WTC11 (cell line): ENCODE data around the gene DOK5. TPM values are rescaled to one million over a fixed set of nuclear protein-coding genes. Genes with fewer than 3 reads are reported as not detected.

ENCODE experiments used
- ATAC-seq: fragments of 200-7000 bp; cut with Tn5 transposase; 2 replicates; pipeline ENCODE4 v1.10.0; 2021; ENCODE audit warnings: mild to moderate bottlenecking, moderate library complexity
- CTCF ChIA-PET: fragments of 300-600 bp; sonication (Branson Sonifier 250); formaldehyde crosslinking; loops from one replicate; lab custom pipeline; 2021; ENCODE audit warnings: antibody characterized with exemption; lab: Charles Lee
- POLR2A ChIA-PET: fragments of 350-600 bp; sonication (Branson Sonifier 250); formaldehyde crosslinking; loops from one replicate; lab custom pipeline; 2021; ENCODE audit warnings: antibody characterized with exemption; lab: Charles Lee
- DNase-seq: peaks from one replicate; pipeline ENCODE4 v3.0.0; 2021; ENCODE audit warnings: low spot score
- H3K27ac Mint-ChIP-seq: 2 replicates; pipeline ENCODE4 v1.8.0; 2021; ENCODE audit warnings: mixed read lengths
- H3K27me3 Mint-ChIP-seq: 2 replicates; pipeline ENCODE4 v1.8.0; 2021; ENCODE audit warnings: low read depth, mild to moderate bottlenecking, moderate library complexity, mixed read lengths
- H3K36me3 Mint-ChIP-seq: 2 replicates; pipeline ENCODE4 v1.8.0; 2021; ENCODE audit warnings: mixed read lengths
- H3K4me1 Mint-ChIP-seq: 2 replicates; pipeline ENCODE4 v1.8.0; 2022; ENCODE audit warnings: mixed read lengths
- H3K4me3 Mint-ChIP-seq: 2 replicates; pipeline ENCODE4 v1.8.0; 2021; ENCODE audit warnings: mild to moderate bottlenecking, moderate library complexity, mixed read lengths
- H3K9me3 Mint-ChIP-seq: 2 replicates; pipeline ENCODE4 v1.8.0; 2021; ENCODE audit warnings: mixed read lengths
- ATF1 ChIP-seq: sonication (generic); formaldehyde crosslinking; IDR thresholded peaks from 2 replicates; pipeline ENCODE4 v1.8.1; 2023; ENCODE audit warnings: mild to moderate bottlenecking, moderate library complexity, missing genetic modification reagents
- CREB1 ChIP-seq: sonication (generic); formaldehyde crosslinking; IDR thresholded peaks from 2 replicates; pipeline ENCODE4 v1.8.0; 2023; ENCODE audit warnings: mild to moderate bottlenecking, missing genetic modification reagents
- CTCF ChIP-seq: fragments of 200-600 bp; IDR thresholded peaks from 2 replicates; pipeline ENCODE4 v1.8.0; 2022; ENCODE audit warnings: antibody characterized with exemption
- E2F4 ChIP-seq: sonication (generic); formaldehyde crosslinking; IDR thresholded peaks from 2 replicates; pipeline ENCODE4 v1.8.1; 2022; ENCODE audit warnings: low read depth, mild to moderate bottlenecking, moderate library complexity, missing genetic modification reagents, borderline replicate concordance
- ERG ChIP-seq: fragments of 250-450 bp; sonication (Bioruptor Pico); IDR thresholded peaks from 2 replicates; pipeline ENCODE4 v1.8.0; 2021; ENCODE audit warnings: mild to moderate bottlenecking
- ESRRA ChIP-seq: sonication (generic); formaldehyde crosslinking; IDR thresholded peaks from 2 replicates; pipeline ENCODE4 v1.8.1; 2022; ENCODE audit warnings: mild to moderate bottlenecking, missing genetic modification reagents, borderline replicate concordance
- IRF2 ChIP-seq: sonication (generic); formaldehyde crosslinking; IDR thresholded peaks from 2 replicates; pipeline ENCODE4 v1.8.0; 2022; ENCODE audit warnings: low read depth, missing genetic modification reagents, borderline replicate concordance
- JUN ChIP-seq: sonication (generic); formaldehyde crosslinking; IDR thresholded peaks from 2 replicates; pipeline ENCODE4 v1.8.0; 2023; ENCODE audit warnings: mild to moderate bottlenecking, missing genetic modification reagents
- KAT7 ChIP-seq: sonication (generic); formaldehyde crosslinking; IDR thresholded peaks from 2 replicates; pipeline ENCODE4 v1.8.1; 2023; ENCODE audit warnings: missing genetic modification reagents, mild to moderate bottlenecking, borderline replicate concordance
- MLX ChIP-seq: sonication (generic); formaldehyde crosslinking; IDR thresholded peaks from 2 replicates; pipeline ENCODE4 v1.8.1; 2023; ENCODE audit warnings: mild to moderate bottlenecking, missing genetic modification reagents, moderate library complexity
- NFATC4 ChIP-seq: fragments of 250-450 bp; sonication (Bioruptor Pico); IDR thresholded peaks from 2 replicates; pipeline ENCODE4 v1.9.0; 2021; ENCODE audit warnings: mild to moderate bottlenecking
- PRRX2 ChIP-seq: fragments of 250-450 bp; sonication (Bioruptor Pico); IDR thresholded peaks from 2 replicates; pipeline ENCODE4 v1.8.0; 2021; ENCODE audit warnings: mild to moderate bottlenecking
- RELA ChIP-seq: sonication (generic); formaldehyde crosslinking; IDR thresholded peaks from 2 replicates; pipeline ENCODE4 v1.8.1; 2022; ENCODE audit warnings: missing genetic modification reagents, mild to moderate bottlenecking, borderline replicate concordance
- SOX15 ChIP-seq: fragments of 250-450 bp; sonication (Bioruptor Pico); IDR thresholded peaks from 2 replicates; pipeline ENCODE4 v1.9.0; 2021; ENCODE audit warnings: mild to moderate bottlenecking
- SP1 ChIP-seq: sonication (generic); formaldehyde crosslinking; conservative IDR thresholded peaks from 2 replicates; pipeline ENCODE4 v1.8.1; 2022; ENCODE audit warnings: missing genetic modification reagents
- TCF7 ChIP-seq: sonication (generic); formaldehyde crosslinking; IDR thresholded peaks from 2 replicates; pipeline ENCODE4 v1.8.0; 2022; ENCODE audit warnings: mild to moderate bottlenecking, low read depth, missing genetic modification reagents, moderate library complexity
- ZBTB43 ChIP-seq: sonication (generic); formaldehyde crosslinking; IDR thresholded peaks from 2 replicates; pipeline ENCODE4 v1.8.1; 2023; ENCODE audit warnings: mild to moderate bottlenecking, missing genetic modification reagents
- ZNF232 ChIP-seq: sonication (generic); formaldehyde crosslinking; IDR thresholded peaks from 2 replicates; pipeline ENCODE4 v1.8.0; 2022; ENCODE audit warnings: mild to moderate bottlenecking, missing genetic modification reagents
- ZNF263 ChIP-seq: sonication (generic); formaldehyde crosslinking; IDR thresholded peaks from 2 replicates; pipeline ENCODE4 v1.8.1; 2022; ENCODE audit warnings: low read depth, mild to moderate bottlenecking, moderate library complexity, missing genetic modification reagents
- ZNF396 ChIP-seq: fragments of 250-450 bp; sonication (Bioruptor Pico); IDR thresholded peaks from 2 replicates; pipeline ENCODE4 v1.8.0; 2021; ENCODE audit warnings: mild to moderate bottlenecking, moderate library complexity, borderline replicate concordance
- ZNF416 ChIP-seq: fragments of 250-450 bp; sonication (Bioruptor Pico); IDR thresholded peaks from 2 replicates; pipeline ENCODE4 v1.9.0; 2021; ENCODE audit warnings: mild to moderate bottlenecking, inconsistent platforms
- total RNA-seq: library from RNA; stranded (reverse); gene quantifications from 3 replicates; pipeline ENCODE4 v1.2.3, GENCODE V29; 2021
- TF ChIP-seq, protein P1 (sequence below): fragments of 250-450 bp; sonication (Bioruptor Pico); conservative IDR thresholded peaks from 2 replicates; pipeline ENCODE4 v1.9.0; 2021; ENCODE audit warnings: mild to moderate bottlenecking
- TF ChIP-seq, protein P2 (sequence below): sonication (generic); formaldehyde crosslinking; IDR thresholded peaks from 2 replicates; pipeline ENCODE4 v1.8.1; 2022; ENCODE audit warnings: low read depth, missing genetic modification reagents, borderline replicate concordance

Gene DOK5
- total RNA-seq, 1 experiment from 2014 or later: 10.1 TPM

- peaks cover 28% of the 10 kb centered on the region for H3K4me1 Mint-ChIP-seq
- ATAC-seq (no peak), DNase-seq (no peak)
- no peaks in the 10 kb centered on the region for H3K36me3 Mint-ChIP-seq
- POLR2A ChIA-PET: no interaction called here
- no peak overlapping the region for H3K4me3 Mint-ChIP-seq
- H3K27ac Mint-ChIP-seq: no peak overlapping the region
- H3K9me3 Mint-ChIP-seq: no peaks in the 10 kb centered on the region
- TF ChIP-seq ZNF263 (CRISPR knock-in tag) (no peak), TCF7 (CRISPR knock-in tag) (no peak), ATF1 (no peak), SOX15 (CRISPR knock-in tag) (no peak)
- TF ChIP-seq, all 79 proteins: peak for 0
- peaks cover 29% of the 10 kb centered on the region for H3K27me3 Mint-ChIP-seq
- CTCF ChIA-PET: interaction anchor here (0.6 to 1.7 kb wide), 2 partner anchors 18 to 146 kb away, joined by 4 to 6 read pairs; no protein-coding TSS in a partner anchor
These were observed 1.3 kb upstream of the DOK5 start for GRCh38 chr20:54474046-54474445.

- H3K27ac Mint-ChIP-seq: no peak overlapping the region
- POLR2A ChIA-PET: no interaction called here
- TF ChIP-seq ERG (CRISPR knock-in tag) (no peak), E2F4 (CRISPR knock-in tag) (no peak), KAT7 (CRISPR knock-in tag) (no peak), SP1 (CRISPR knock-in tag) (no peak), NFATC4 (CRISPR knock-in tag) (no peak), CTCF (no peak), ZNF396 (no peak), IRF2 (CRISPR knock-in tag) (no peak), PRRX2 (CRISPR knock-in tag) (no peak), ESRRA (CRISPR knock-in tag) (no peak), ZBTB43 (CRISPR knock-in tag) (no peak), ZNF416 (no peak), CREB1 (CRISPR knock-in tag) (no peak), ZNF232 (no peak), JUN (CRISPR knock-in tag) (no peak), RELA (CRISPR knock-in tag) (no peak), MLX (CRISPR knock-in tag) (no peak)
- TF ChIP-seq, protein P1, sequence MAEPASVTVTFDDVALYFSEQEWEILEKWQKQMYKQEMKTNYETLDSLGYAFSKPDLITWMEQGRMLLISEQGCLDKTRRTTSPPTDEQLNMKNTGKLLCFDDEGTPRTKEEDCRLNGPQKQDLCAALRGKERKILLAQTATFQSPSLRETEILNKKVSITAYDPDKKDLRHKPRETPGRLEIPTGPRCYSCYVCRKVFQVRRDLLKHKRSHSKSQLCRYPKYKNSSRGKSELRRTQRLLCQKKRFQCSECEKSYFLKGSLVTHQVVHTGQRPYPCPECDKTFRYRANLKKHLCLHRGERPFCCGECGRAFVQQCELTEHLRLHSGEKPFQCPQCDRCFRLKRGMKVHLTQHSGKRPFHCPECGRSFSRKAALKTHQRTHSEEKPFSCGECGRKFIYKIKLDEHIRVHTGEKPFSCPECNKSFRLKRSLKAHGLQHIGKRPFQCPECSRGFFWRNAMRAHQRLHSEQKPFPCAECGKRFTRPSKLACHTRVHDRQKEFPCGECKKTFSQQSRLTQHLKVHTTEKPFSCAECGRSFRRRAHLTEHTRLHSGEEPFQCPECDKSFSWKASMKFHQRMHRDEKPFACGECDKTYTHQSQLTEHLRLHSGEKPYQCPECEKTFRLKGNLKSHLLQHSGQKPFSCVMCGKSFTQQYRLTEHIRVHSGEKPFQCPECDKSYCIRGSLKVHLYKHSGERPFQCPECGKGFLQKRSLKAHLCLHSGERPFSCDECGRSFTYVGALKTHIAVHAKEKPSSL (CRISPR knock-in tag): no peak
- TF ChIP-seq, protein P2, sequence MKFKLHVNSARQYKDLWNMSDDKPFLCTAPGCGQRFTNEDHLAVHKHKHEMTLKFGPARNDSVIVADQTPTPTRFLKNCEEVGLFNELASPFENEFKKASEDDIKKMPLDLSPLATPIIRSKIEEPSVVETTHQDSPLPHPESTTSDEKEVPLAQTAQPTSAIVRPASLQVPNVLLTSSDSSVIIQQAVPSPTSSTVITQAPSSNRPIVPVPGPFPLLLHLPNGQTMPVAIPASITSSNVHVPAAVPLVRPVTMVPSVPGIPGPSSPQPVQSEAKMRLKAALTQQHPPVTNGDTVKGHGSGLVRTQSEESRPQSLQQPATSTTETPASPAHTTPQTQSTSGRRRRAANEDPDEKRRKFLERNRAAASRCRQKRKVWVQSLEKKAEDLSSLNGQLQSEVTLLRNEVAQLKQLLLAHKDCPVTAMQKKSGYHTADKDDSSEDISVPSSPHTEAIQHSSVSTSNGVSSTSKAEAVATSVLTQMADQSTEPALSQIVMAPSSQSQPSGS (CRISPR knock-in tag): no peak
- TF ChIP-seq, all 79 proteins: peak for 0
- DNase-seq (no peak), ATAC-seq (peak; percentile 11)
- no peaks in the 10 kb centered on the region for H3K36me3 Mint-ChIP-seq
- H3K9me3 Mint-ChIP-seq: no peaks in the 10 kb centered on the region
- CTCF ChIA-PET: interaction anchor here (1.7 kb wide), 1 partner anchor 18 kb away, joined by 6 read pairs; no protein-coding TSS in a partner anchor
- H3K27me3 Mint-ChIP-seq: peaks cover 29% of the 10 kb centered on the region
- H3K4me3 Mint-ChIP-seq: peak overlapping the region; percentile 91
- peaks cover 30% of the 10 kb centered on the region for H3K4me1 Mint-ChIP-seq
These were observed 527 bp upstream of the DOK5 start for GRCh38 chr20:54474866-54475265.
